GM12891 (cell line): ENCODE measurements around the gene KRT4.

Experiments used
- PAX5 ChIP-seq: IDR thresholded peaks from 2 replicates; pipeline ENCODE4 v1.6.1; 2011; ENCODE audit warnings: low read length, moderate library complexity, mild to moderate bottlenecking; ENCODE audit not compliant: insufficient read depth, severe bottlenecking
- POLR2A ChIP-seq: IDR thresholded peaks from 2 replicates; pipeline ENCODE4 v1.6.1; 2011; ENCODE audit warnings: low read depth, low read length, control low read depth
- POLR2AphosphoS5 ChIP-seq: IDR thresholded peaks from 2 replicates; pipeline ENCODE4 v1.6.1; 2011; ENCODE audit warnings: low read depth, low read length, control low read depth
- SPI1 ChIP-seq: IDR thresholded peaks from 2 replicates; pipeline ENCODE4 v1.6.1; 2011; ENCODE audit warnings: low read depth, low read length, control low read depth
- TAF1 ChIP-seq: IDR thresholded peaks from 2 replicates; pipeline ENCODE4 v1.6.1; 2011; ENCODE audit warnings: low read depth, low read length, control low read depth

DNA sequence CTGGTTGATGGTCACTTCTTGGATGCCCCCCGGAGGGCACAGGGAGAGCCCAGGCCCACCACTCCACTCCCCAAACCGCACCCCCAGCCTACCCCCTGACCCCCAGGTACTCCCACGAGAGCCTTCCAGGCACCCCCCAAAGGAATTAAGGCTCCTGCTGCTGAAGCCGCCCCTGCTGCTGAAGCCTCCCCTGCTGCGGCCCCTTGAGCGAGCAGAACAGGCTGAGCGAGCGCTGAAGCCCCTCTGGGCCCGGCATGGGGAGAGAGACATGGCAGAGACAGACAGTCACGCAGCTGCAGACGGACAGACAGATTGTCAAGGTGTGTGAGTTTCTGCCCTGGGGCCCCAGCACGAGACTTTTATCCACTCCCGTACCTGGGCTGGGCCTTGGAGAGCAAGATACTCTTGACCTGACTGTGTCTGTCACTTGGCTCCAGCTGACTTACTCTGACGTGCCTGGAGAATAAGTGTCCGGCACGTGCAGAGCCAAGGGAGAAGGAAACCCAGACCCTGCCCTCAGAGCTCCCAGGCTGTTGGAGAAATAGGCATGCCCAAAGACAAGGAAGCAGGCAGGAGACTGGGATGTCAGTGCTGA lies 34.8 kb upstream of the KRT4 start, which contains the start of gene KRT78:
- no peak for TF ChIP-seq POLR2AphosphoS5
- TF ChIP-seq POLR2A, result no peak
- TF ChIP-seq TAF1, result no peak
- no peak for TF ChIP-seq PAX5
- TF ChIP-seq SPI1, result no peak
